Epidermal melanocyte (primary cell): Measurements from ENCODE around the gene FBXO21.
"Not testable (repeated sequence)": the region's sequence is repeated elsewhere in the genome, so short reads cannot be mapped to it uniquely, and the experiment has no call there.

Experiments
- DNase-seq: peaks from one replicate; pipeline ENCODE4 v3.0.0; 2011; ENCODE audit warnings: low spot score; ENCODE audit not compliant: insufficient read length

Gene FBXO21

GRCh38 chr12:117202033-117202432 is 11.8 kb upstream of the FBXO21 start:
- DNase-seq = no peak

- DNase-seq = not testable (repeated sequence)
Observed at GRCh38 chr12:117199956-117200744, 9.9 kb upstream of the FBXO21 start.

- not testable (repeated sequence) for DNase-seq
Observed at GRCh38 chr12:117196334-117196733, 6.1 kb upstream of the FBXO21 start.

- not testable (repeated sequence) for DNase-seq
Observed at GRCh38 chr12:117195027-117195426, 4.8 kb upstream of the FBXO21 start.

- DNase-seq = no peak
Observed at GRCh38 chr12:117193903-117194302, 3.6 kb upstream of the FBXO21 start.

- not testable (repeated sequence) for DNase-seq
Observed at GRCh38 chr12:117192581-117192980, 2.3 kb upstream of the FBXO21 start.

- DNase-seq = no peak
Observed at GRCh38 chr12:117192057-117192456, 1.8 kb upstream of the FBXO21 start.

- DNase-seq = no peak
Observed at GRCh38 chr12:117189725-117190209, 503 bp downstream of the FBXO21 start.

- DNase-seq = no peak
Observed at GRCh38 chr12:117188961-117189724, 1.1 kb downstream of the FBXO21 start.

GRCh38 chr12:117188121-117188665 is 2.1 kb downstream of the FBXO21 start:
- no peak for DNase-seq

- no peak for DNase-seq
Observed at GRCh38 chr12:117187421-117187820, 2.8 kb downstream of the FBXO21 start.

- no peak for DNase-seq
Observed at GRCh38 chr12:117182866-117183265, 7.4 kb downstream of the FBXO21 start.

- DNase-seq = not testable (repeated sequence)
Observed at GRCh38 chr12:117181468-117181843, 8.8 kb downstream of the FBXO21 start.

- DNase-seq = no peak
Observed at GRCh38 chr12:117180758-117181467, 9.4 kb downstream of the FBXO21 start.

GRCh38 chr12:117178745-117179144 is 11.5 kb downstream of the FBXO21 start:
- DNase-seq = no peak

- no peak for DNase-seq
Observed at GRCh38 chr12:117178301-117178700, 12.0 kb downstream of the FBXO21 start.

GRCh38 chr12:117172168-117172567 is 18.1 kb downstream of the FBXO21 start:
- DNase-seq = no peak

- no peak for DNase-seq
Observed at GRCh38 chr12:117171499-117172162, 18.6 kb downstream of the FBXO21 start.

- DNase-seq = no peak
Observed at GRCh38 chr12:117169548-117169947, 20.7 kb downstream of the FBXO21 start.

GRCh38 chr12:117168976-117169375 is 21.3 kb downstream of the FBXO21 start:
- DNase-seq = no peak

GRCh38 chr12:117167769-117168168 is 22.5 kb downstream of the FBXO21 start:
- DNase-seq = no peak
